HG03196 (cell line): ENCODE results near the gene TCEAL5.
"Not testable (repeated sequence)": the region's sequence is repeated elsewhere in the genome, so short reads cannot be mapped to it uniquely, and the experiment has no call there.

Source experiments
- ATAC-seq: cut with Tn5 transposase; IDR thresholded peaks from one replicate; pipeline ENCODE4 v1.9.1; 2021; ENCODE audit not compliant: unreplicated experiment

Gene TCEAL5

GRCh38 chrX:103276581-103277002, at the start of gene TCEAL5:
TCEAL5 (minus strand) TSS chrX:103276750; CDS start chrX:103274563, 2,187 bp downstream.
- ATAC-seq, result no peak

GRCh38 chrX:103311399-103311780, 34.8 kb upstream of the TCEAL5 start:
- ATAC-seq, result no peak

GRCh38 chrX:103310555-103311398, 34.2 kb upstream of the TCEAL5 start, which contains the start of gene BEX2:
BEX2 (minus strand) TSS chrX:103310990; CDS start chrX:103309976, 1,014 bp downstream.
- peak; percentile 89 for ATAC-seq

- no peak for ATAC-seq
Measured at GRCh38 chrX:103309860-103310554, 33.5 kb upstream of the TCEAL5 start.

GRCh38 chrX:103305666-103306065, 29.1 kb upstream of the TCEAL5 start:
- not testable (repeated sequence) for ATAC-seq

- no peak for ATAC-seq
Measured at GRCh38 chrX:103304705-103305104, 28.2 kb upstream of the TCEAL5 start.

GRCh38 chrX:103293118-103293517, 16.6 kb upstream of the TCEAL5 start:
- ATAC-seq, result no peak

GRCh38 chrX:103279624-103280023, 3.1 kb upstream of the TCEAL5 start:
- no peak for ATAC-seq

GRCh38 chrX:103275947-103276567, 493 bp downstream of the TCEAL5 start:
- ATAC-seq, result no peak

- ATAC-seq, result no peak
Measured at GRCh38 chrX:103274284-103274683, 2.3 kb downstream of the TCEAL5 start.

GRCh38 chrX:103258275-103258674, 18.3 kb downstream of the TCEAL5 start:
- ATAC-seq, result no peak

- no peak for ATAC-seq
Measured at GRCh38 chrX:103256651-103257050, 19.9 kb downstream of the TCEAL5 start.

- ATAC-seq, result peak; percentile 95
Measured at GRCh38 chrX:103254921-103255493, 21.5 kb downstream of the TCEAL5 start, which contains the start of gene TCEAL8. TCEAL8 (minus strand) TSS chrX:103255155; CDS start chrX:103253979, 1,176 bp downstream.

GRCh38 chrX:103254171-103254824, 22.3 kb downstream of the TCEAL5 start:
- ATAC-seq, result peak; percentile 78

GRCh38 chrX:103253608-103254007, 22.9 kb downstream of the TCEAL5 start:
- no peak for ATAC-seq

- no peak for ATAC-seq
Measured at GRCh38 chrX:103250977-103251376, 25.6 kb downstream of the TCEAL5 start.

- ATAC-seq, result no peak
Measured at GRCh38 chrX:103249805-103250204, 26.7 kb downstream of the TCEAL5 start.

GRCh38 chrX:103248553-103248952, 28.0 kb downstream of the TCEAL5 start:
- ATAC-seq, result no peak

GRCh38 chrX:103240155-103240554, 36.4 kb downstream of the TCEAL5 start:
- ATAC-seq, result no peak

GRCh38 chrX:103236296-103236695, 40.3 kb downstream of the TCEAL5 start:
- ATAC-seq, result no peak

GRCh38 chrX:103235608-103236007, 40.9 kb downstream of the TCEAL5 start:
- not testable (repeated sequence) for ATAC-seq
